ENCODE data around the gene TRABD2B.

GRCh38 chr1:47903723-47904122 lies 93.5 kb downstream of the TRABD2B start:
- no peak for TF ChIP-seq CTCF (IDR thresholded peaks at IDR 0.05; ENCODE audit: poor library complexity)
- TF ChIP-seq EZH2phosphoT487 (IDR thresholded peaks at IDR 0.05; ENCODE audit: low read depth, severe bottlenecking, unreplicated experiment), result no peak
- TF ChIP-seq EZH2 (IDR thresholded peaks at IDR 0.05; ENCODE audit: borderline replicate concordance), result no peak

Measured in hepatocyte (in vitro differentiated cells).